ENCODE results near the gene MC2R. TPM values are rescaled to one million over a fixed set of nuclear protein-coding genes. Genes with fewer than 3 reads are reported as not detected.
"Not testable (repeated sequence)": the region's sequence is repeated elsewhere in the genome, so short reads cannot be mapped to it uniquely, and the experiment has no call there.

MC2R gene
- total and polyA plus RNA-seq, 2 donors = not detected

- no peak for DNase-seq (ENCODE audit: extremely low spot score)
- Histone ChIP-seq H3K36me3 (ENCODE audit: insufficient read depth) (no peaks in the 10 kb centered on the region), H3K27ac (ENCODE audit: low read depth) (no peak overlapping the region), H3K4me1 (ENCODE audit: insufficient read depth) (no peaks in the 10 kb centered on the region), H3K4me3 (ENCODE audit: low read depth, low read length) (no peak overlapping the region)
- WGBS = 55% methylated on average over 1 of the region's 1 CpG
These were observed 35.4 kb downstream of the MC2R start for GRCh38 chr18:13879937-13880336.

- no peaks in the 10 kb centered on the region for H3K36me3 ChIP-seq (ENCODE audit: insufficient read depth)
These were observed 35.8 kb downstream of the MC2R start for GRCh38 chr18:13879492-13879891.

GRCh38 chr18:13878857-13879256 is 36.5 kb downstream of the MC2R start:
- no peak for DNase-seq (ENCODE audit: extremely low spot score)
- WGBS = 73% methylated on average over 2 of the region's 2 CpGs
- H3K36me3 ChIP-seq (ENCODE audit: insufficient read depth) = no peaks in the 10 kb centered on the region
- H3K4me3 ChIP-seq (ENCODE audit: low read depth, low read length) = no peak overlapping the region
- no peak overlapping the region for H3K27ac ChIP-seq (ENCODE audit: low read depth)
- no peaks in the 10 kb centered on the region for H3K4me1 ChIP-seq (ENCODE audit: insufficient read depth)

More at GRCh38 chr18:13879492-13879891, 35.8 kb downstream of the MC2R start:
- H3K27ac ChIP-seq (ENCODE audit: low read depth) = no peak overlapping the region
- H3K4me1 ChIP-seq (ENCODE audit: insufficient read depth) = no peaks in the 10 kb centered on the region
- H3K4me3 ChIP-seq (ENCODE audit: low read depth, low read length) = no peak overlapping the region
- DNase-seq (ENCODE audit: extremely low spot score) = no peak
- 66% methylated on average over 7 of the region's 7 CpGs for WGBS

DNA sequence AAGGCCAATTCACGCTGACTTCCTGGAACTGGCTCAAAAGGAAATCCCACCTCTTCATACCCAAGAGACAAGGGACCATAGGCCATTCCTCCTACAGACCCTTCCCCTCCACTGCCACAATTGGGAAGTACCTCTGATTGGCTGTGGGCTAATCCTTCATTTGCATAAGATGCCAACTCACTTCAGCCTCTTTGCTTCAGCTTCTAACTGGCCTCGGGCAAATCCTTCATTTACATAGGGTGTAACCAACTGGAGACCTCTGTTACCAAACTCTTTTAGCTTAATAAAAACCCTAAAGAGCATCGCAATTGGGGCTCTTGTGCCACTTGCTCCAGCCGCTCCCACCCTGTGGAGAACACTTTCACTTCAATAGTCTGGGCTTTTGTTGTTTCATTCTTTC is 38.2 kb downstream of the MC2R start:
- H3K4me3 ChIP-seq (ENCODE audit: low read depth, low read length) = no peak overlapping the region
- no peak for DNase-seq (ENCODE audit: extremely low spot score)
- no peak overlapping the region for H3K27ac ChIP-seq (ENCODE audit: low read depth)
- 78% methylated on average over 4 of the region's 4 CpGs for WGBS
- H3K4me1 ChIP-seq (ENCODE audit: insufficient read depth) = no peaks in the 10 kb centered on the region
- H3K36me3 ChIP-seq (ENCODE audit: insufficient read depth) = no peaks in the 10 kb centered on the region

DNA sequence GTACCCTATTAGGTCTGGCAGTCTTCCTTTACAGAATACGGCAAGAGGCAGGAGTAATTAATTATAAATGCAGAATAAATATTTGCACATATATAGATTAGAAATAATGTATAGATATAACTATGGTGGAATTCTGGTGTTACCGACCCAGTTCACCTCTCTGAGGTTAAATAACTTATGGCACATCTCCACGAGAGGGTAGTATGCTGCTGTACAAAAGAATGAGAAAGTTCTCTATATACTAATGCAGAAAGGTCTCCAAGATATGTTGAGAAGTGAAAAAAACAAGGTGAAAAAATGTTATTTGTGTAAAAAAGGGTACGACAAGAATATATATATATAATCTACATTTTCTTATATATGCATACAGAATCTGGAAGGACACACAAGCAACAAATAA is 40.8 kb downstream of the MC2R start:
- H3K27ac ChIP-seq (ENCODE audit: low read depth) = no peak overlapping the region
- WGBS = 81% methylated on average over 4 of the region's 4 CpGs
- no peaks in the 10 kb centered on the region for H3K36me3 ChIP-seq (ENCODE audit: insufficient read depth)
- no peak for DNase-seq (ENCODE audit: extremely low spot score)
- no peaks in the 10 kb centered on the region for H3K4me1 ChIP-seq (ENCODE audit: insufficient read depth)
- no peak overlapping the region for H3K4me3 ChIP-seq (ENCODE audit: low read depth, low read length)

- no peak for DNase-seq (ENCODE audit: extremely low spot score)
- 59% methylated on average over 5 of the region's 5 CpGs for WGBS
- Histone ChIP-seq H3K27ac (ENCODE audit: low read depth) (no peak overlapping the region), H3K4me3 (ENCODE audit: low read depth, low read length) (no peak overlapping the region), H3K4me1 (ENCODE audit: insufficient read depth) (no peaks in the 10 kb centered on the region), H3K36me3 (ENCODE audit: insufficient read depth) (no peaks in the 10 kb centered on the region)
These were observed 42.4 kb downstream of the MC2R start for GRCh38 chr18:13872932-13873331.

DNA sequence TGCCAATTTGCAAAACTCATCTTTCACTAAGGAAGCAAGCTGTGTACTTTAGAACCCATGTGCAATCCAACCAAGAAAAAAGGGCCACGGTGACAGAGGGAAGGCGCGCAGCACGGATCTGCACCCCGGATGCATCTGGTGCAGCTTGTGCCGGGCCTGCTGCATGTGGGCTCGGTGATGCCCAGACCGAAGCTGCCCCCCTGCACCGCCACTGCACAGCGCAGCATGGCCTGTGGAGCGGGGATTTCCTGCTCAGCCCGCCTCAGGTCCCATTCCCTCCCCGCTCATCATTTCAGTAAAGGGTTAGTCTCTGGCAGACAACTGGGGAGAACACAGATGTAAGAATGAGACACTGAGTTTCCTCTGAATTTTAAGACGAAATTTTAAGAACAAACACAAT is 43.0 kb downstream of the MC2R start:
- Histone ChIP-seq H3K36me3 (ENCODE audit: insufficient read depth) (no peaks in the 10 kb centered on the region), H3K27ac (ENCODE audit: low read depth) (no peak overlapping the region), H3K4me3 (ENCODE audit: low read depth, low read length) (no peak overlapping the region), H3K4me1 (ENCODE audit: insufficient read depth) (no peaks in the 10 kb centered on the region)
- no peak for DNase-seq (ENCODE audit: extremely low spot score)
- WGBS = 86% methylated on average over 14 of the region's 14 CpGs

- DNase-seq (ENCODE audit: extremely low spot score) = no peak
- Histone ChIP-seq H3K36me3 (ENCODE audit: insufficient read depth) (no peaks in the 10 kb centered on the region), H3K4me1 (ENCODE audit: insufficient read depth) (no peaks in the 10 kb centered on the region), H3K27ac (ENCODE audit: low read depth) (no peak overlapping the region), H3K4me3 (ENCODE audit: low read depth, low read length) (no peak overlapping the region)
- WGBS = 57% methylated on average over 13 of the region's 13 CpGs
These were observed 43.6 kb downstream of the MC2R start for GRCh38 chr18:13871701-13872100.

GRCh38 chr18:13868501-13869271 is 46.6 kb downstream of the MC2R start:
- Histone ChIP-seq H3K36me3 (ENCODE audit: insufficient read depth) (no peaks in the 10 kb centered on the region), H3K27ac (ENCODE audit: low read depth) (no peak overlapping the region), H3K4me1 (ENCODE audit: insufficient read depth) (no peaks in the 10 kb centered on the region), H3K4me3 (ENCODE audit: low read depth, low read length) (no peak overlapping the region)
- 3% methylated on average over 51 of the region's 51 CpGs for WGBS
- DNase-seq (ENCODE audit: extremely low spot score) = no peak

DNA sequence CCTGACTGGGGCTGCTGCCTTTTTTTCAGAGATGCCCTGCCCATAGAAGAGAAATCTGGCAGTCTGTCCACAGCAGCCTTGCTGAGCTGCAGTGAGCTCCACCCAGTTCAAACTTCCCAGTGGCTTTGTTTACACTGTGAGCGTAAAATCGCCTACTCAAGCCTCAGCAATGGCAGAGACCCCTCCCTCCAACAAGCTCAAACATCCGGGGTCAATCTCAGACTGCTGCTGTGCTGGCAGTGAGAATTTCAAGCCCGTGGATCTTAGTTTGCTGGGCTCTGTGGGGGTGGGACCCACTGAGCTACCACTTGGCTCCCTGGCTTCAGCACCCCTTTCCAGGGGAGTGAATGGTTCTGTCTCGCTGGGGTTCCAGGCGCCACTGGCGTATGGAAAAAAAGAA is 52.4 kb downstream of the MC2R start:
- WGBS = 27% methylated on average over 7 of the region's 7 CpGs
- H3K27ac ChIP-seq (ENCODE audit: low read depth); H3K4me1 ChIP-seq (ENCODE audit: insufficient read depth); H3K4me3 ChIP-seq (ENCODE audit: low read depth, low read length); DNase-seq (ENCODE audit: extremely low spot score); H3K36me3 ChIP-seq (ENCODE audit: insufficient read depth): not testable (repeated sequence)

DNA sequence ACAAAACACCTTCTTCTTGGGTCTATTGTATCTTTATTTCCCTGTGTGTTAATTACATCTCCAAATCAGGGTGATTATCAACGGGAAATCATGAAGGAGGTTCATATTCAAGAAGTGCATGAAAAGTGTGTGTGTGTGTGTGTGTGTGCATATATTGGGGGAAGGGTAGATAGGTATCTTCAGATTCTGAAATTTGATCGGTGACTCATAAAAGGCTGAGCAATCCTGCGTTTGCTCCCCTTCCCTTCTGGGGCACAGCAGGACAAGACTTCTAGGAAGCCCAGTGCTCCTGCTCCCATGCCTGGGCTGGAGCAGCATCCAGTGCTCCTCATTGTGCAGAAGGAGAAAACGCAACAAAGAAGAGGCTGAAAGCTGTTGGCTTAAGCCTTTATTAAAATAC is 65.5 kb downstream of the MC2R start:
- Histone ChIP-seq H3K4me1 (ENCODE audit: insufficient read depth) (no peaks in the 10 kb centered on the region), H3K4me3 (ENCODE audit: low read depth, low read length) (no peak overlapping the region), H3K27ac (ENCODE audit: low read depth) (no peak overlapping the region), H3K36me3 (ENCODE audit: insufficient read depth) (no peaks in the 10 kb centered on the region)
- 85% methylated on average over 4 of the region's 4 CpGs for WGBS
- no peak for DNase-seq (ENCODE audit: extremely low spot score)

DNA sequence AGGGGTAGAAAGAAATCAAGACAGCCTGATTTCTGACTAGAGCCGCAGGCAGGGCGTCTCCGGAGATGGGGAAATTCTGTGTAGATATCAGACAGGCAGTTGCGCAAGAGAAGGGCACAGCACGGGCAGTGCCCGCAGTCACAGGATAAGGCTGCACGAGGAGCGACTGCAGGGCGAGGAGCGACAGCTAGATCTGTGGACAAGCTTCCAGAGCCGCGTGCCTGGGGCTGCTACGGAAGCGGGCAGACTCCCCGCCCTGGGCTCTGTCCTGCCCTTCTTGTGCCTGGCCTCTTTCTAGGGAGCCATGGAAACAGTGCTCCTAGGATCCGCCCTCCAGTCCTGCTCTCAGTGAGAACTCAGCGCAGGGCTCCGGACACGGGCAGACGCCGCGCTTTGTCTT is 78.8 kb downstream of the MC2R start:
- DNase-seq (ENCODE audit: extremely low spot score) = no peak
- no peaks in the 10 kb centered on the region for H3K4me1 ChIP-seq (ENCODE audit: insufficient read depth)
- 94% methylated on average over 22 of the region's 22 CpGs for WGBS
- no peaks in the 10 kb centered on the region for H3K36me3 ChIP-seq (ENCODE audit: insufficient read depth)
- no peak overlapping the region for H3K4me3 ChIP-seq (ENCODE audit: low read depth, low read length)
- no peak overlapping the region for H3K27ac ChIP-seq (ENCODE audit: low read depth)

DNA sequence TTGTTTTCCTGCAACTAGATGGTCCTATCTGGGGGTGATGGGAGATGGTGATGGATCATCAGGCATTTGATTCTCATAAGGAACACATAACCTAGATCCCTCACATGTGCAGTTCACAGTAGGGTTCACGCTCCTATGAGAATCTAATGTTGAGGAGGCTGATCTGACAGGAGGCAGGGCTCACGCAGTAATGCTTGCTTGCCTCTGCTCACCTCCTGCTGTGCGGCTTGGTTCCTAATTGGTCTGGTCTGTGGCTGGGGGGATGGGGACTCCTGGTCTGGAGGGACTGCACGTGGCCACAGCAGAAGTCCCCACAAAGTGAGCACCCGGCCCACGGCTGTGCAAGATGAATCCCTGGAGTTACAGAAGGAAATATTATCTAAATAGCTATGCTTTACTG is 80.1 kb downstream of the MC2R start:
- no peaks in the 10 kb centered on the region for H3K36me3 ChIP-seq (ENCODE audit: insufficient read depth)
- no peak for DNase-seq (ENCODE audit: extremely low spot score)
- no peaks in the 10 kb centered on the region for H3K4me1 ChIP-seq (ENCODE audit: insufficient read depth)
- H3K27ac ChIP-seq (ENCODE audit: low read depth) = no peak overlapping the region
- WGBS = 74% methylated on average over 6 of the region's 6 CpGs
- H3K4me3 ChIP-seq (ENCODE audit: low read depth, low read length) = no peak overlapping the region

DNA sequence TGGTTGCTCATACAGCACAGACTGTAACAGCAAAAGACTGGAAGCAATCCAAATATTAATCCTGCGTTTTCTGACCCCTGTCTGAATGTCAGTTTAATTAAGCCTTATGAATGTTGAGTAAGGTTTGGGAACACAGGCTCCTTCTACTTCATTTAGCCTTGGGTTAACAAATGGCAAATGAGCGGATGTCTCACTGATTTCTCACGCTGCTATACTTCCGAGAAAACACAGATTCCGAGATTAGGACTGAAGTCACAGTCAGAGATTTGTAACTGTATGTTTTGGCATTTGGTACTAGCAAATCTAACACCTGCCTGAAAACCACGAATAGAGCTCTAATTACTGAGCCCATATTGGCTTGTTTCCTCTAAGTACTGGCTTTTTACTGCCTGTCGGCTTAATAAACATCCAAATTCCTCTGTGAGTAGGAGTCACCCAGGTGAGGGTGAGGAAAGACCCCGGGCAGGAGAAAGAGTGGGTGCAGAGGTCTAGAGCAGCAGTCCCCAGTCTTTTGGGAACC is 80.8 kb downstream of the MC2R start:
- Histone ChIP-seq H3K4me3 (ENCODE audit: low read depth, low read length) (no peak overlapping the region), H3K27ac (ENCODE audit: low read depth) (no peak overlapping the region), H3K4me1 (ENCODE audit: insufficient read depth) (no peaks in the 10 kb centered on the region), H3K36me3 (ENCODE audit: insufficient read depth) (no peaks in the 10 kb centered on the region)
- WGBS = 44% methylated on average over 8 of the region's 8 CpGs
- no peak for DNase-seq (ENCODE audit: extremely low spot score)

Measured in urinary bladder (tissue), 4 donors.